IMR-90 (cell line): ENCODE data around the gene ARHGAP24.

ENCODE experiments used
- CEBPB ChIP-seq: IDR thresholded peaks from 2 replicates; pipeline ENCODE4 v1.6.1; 2012; ENCODE audit warnings: low read depth, low read length, improper control_type of control experiment
- FOS ChIP-seq: fragments of 150-350 bp; IDR thresholded peaks from 2 replicates; pipeline ENCODE4 v1.6.1; 2016; ENCODE audit warnings: low read depth, low read length
- MAFK ChIP-seq: IDR thresholded peaks from 2 replicates; pipeline ENCODE4 v1.6.1; 2012; ENCODE audit warnings: low read depth, low read length, improper control_type of control experiment
- MAZ ChIP-seq: IDR thresholded peaks from 2 replicates; pipeline ENCODE4 v1.6.1; 2012; ENCODE audit warnings: low read depth, mild to moderate bottlenecking, low read length, improper control_type of control experiment, moderate library complexity, borderline replicate concordance
- POLR2A ChIP-seq: IDR thresholded peaks from 2 replicates; pipeline ENCODE4 v1.6.1; 2012; ENCODE audit warnings: mild to moderate bottlenecking, low read depth, low read length
- RAD21 ChIP-seq: IDR thresholded peaks from 2 replicates; pipeline ENCODE4 v1.6.1; 2012; ENCODE audit warnings: low read length, improper control_type of control experiment
- SMC3 ChIP-seq: fragments of 150-350 bp; IDR thresholded peaks from 2 replicates; pipeline ENCODE4 v1.6.1; 2016; ENCODE audit warnings: low read depth, mild to moderate bottlenecking, antibody characterized with exemption, low read length, moderate library complexity
- TF ChIP-seq, protein P1 (sequence below): conservative IDR thresholded peaks from 2 replicates; pipeline ENCODE4 v1.5.1; 2012; ENCODE audit warnings: mild to moderate bottlenecking, low read depth, low read length, improper control_type of control experiment
- TF ChIP-seq, protein P2 (sequence below): fragments of 150-350 bp; IDR thresholded peaks from 2 replicates; pipeline ENCODE4 v1.6.1; 2016; ENCODE audit warnings: low read depth, mild to moderate bottlenecking, low read length, moderate library complexity, borderline replicate concordance

DNA sequence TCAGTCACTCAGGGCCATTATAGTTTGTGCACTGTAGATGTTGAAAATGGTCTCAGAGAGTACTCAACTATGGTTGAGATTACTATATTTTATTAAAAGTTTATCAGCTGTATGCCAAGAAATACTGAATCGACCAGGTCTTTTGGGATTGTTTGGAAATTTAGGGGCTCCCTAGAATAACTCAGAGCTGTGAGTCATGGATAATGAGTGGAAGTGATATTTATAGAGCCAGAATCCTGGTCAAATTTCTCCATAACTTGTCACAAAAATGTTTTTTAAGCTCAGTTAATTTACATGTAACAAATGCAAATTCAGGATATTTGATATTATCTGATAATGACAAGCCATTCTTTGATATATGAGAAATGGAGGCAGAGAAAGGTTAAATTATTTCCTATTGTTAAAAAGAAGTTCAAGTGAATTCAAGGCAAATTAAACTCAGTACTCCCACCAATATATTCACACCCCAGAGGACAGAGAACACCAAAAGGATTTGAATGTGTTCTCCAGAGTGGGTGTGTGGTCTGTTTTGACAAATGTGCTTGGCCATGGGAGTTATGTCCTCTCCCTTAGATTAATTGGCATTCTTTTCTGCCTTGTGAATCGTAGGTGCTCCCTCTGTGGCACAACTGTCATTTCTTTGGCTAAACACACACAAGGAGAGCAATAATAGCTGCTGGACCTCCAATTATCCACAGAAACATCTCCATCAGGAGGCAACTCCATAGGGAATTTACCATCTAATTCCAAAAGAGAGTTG lies 37.7 kb downstream of the ARHGAP24 start:
- TF ChIP-seq, protein P1, sequence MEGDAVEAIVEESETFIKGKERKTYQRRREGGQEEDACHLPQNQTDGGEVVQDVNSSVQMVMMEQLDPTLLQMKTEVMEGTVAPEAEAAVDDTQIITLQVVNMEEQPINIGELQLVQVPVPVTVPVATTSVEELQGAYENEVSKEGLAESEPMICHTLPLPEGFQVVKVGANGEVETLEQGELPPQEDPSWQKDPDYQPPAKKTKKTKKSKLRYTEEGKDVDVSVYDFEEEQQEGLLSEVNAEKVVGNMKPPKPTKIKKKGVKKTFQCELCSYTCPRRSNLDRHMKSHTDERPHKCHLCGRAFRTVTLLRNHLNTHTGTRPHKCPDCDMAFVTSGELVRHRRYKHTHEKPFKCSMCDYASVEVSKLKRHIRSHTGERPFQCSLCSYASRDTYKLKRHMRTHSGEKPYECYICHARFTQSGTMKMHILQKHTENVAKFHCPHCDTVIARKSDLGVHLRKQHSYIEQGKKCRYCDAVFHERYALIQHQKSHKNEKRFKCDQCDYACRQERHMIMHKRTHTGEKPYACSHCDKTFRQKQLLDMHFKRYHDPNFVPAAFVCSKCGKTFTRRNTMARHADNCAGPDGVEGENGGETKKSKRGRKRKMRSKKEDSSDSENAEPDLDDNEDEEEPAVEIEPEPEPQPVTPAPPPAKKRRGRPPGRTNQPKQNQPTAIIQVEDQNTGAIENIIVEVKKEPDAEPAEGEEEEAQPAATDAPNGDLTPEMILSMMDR, result no peak
- no peak for TF ChIP-seq RAD21
- no peak for TF ChIP-seq MAZ
- TF ChIP-seq CEBPB, result no peak
- no peak for TF ChIP-seq POLR2A
- no peak for TF ChIP-seq SMC3
- TF ChIP-seq FOS, result no peak
- TF ChIP-seq, protein P2, sequence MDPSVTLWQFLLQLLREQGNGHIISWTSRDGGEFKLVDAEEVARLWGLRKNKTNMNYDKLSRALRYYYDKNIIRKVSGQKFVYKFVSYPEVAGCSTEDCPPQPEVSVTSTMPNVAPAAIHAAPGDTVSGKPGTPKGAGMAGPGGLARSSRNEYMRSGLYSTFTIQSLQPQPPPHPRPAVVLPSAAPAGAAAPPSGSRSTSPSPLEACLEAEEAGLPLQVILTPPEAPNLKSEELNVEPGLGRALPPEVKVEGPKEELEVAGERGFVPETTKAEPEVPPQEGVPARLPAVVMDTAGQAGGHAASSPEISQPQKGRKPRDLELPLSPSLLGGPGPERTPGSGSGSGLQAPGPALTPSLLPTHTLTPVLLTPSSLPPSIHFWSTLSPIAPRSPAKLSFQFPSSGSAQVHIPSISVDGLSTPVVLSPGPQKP, result no peak
- TF ChIP-seq MAFK, result no peak
